Endothelial cell of umbilical vein (primary cell): ENCODE measurements around the gene RRP8.

Source experiments
- CTCF ChIP-seq, 2 donors: IDR thresholded peaks; 1 replicate in 1 of 2; 2 replicates in 1 of 2; pipeline ENCODE4 v1.5.1; 2011; ENCODE audit warnings: low read length in 2 of 2, mild to moderate bottlenecking in 2 of 2, moderate library complexity in 2 of 2, control low read depth in 1 of 2, inconsistent platforms in 1 of 2, low read depth in 1 of 2; ENCODE audit not compliant: insufficient read depth in 1 of 2; ENCODE audit errors: extremely low read depth in 1 of 2
- MAX ChIP-seq: IDR thresholded peaks from 2 replicates; pipeline ENCODE4 v1.6.1; 2011; ENCODE audit not compliant: insufficient read depth, insufficient read length
- POLR2A ChIP-seq: IDR thresholded peaks from 2 replicates; pipeline ENCODE4 v1.6.1; 2012; ENCODE audit warnings: low read depth, mild to moderate bottlenecking, control low read depth, low read length
- POLR2AphosphoS5 ChIP-seq: IDR thresholded peaks from 2 replicates; pipeline ENCODE4 v1.6.1; 2012; ENCODE audit warnings: low read depth, mild to moderate bottlenecking, control low read depth, low read length, moderate library complexity; ENCODE audit not compliant: insufficient read depth

- TF ChIP-seq CTCF (IDR thresholded peaks at IDR 0.05; ENCODE audit: extremely low read depth in 1 of 2, insufficient read depth in 1 of 2, low read depth in 1 of 2, low read length in 2 of 2) (no peak), POLR2A (no peak), MAX (no peak), POLR2AphosphoS5 (no peak)
These were observed 11.6 kb upstream of the RRP8 start for GRCh38 chr11:6615046-6615445.
